Activated CD4-positive, alpha-beta T cell treated with anti-CD3 and anti-CD28 coated beads, Interleukin-2, amount 50 U/mL, for 48 hours (primary cell): ENCODE data around the gene KIF18A.
"Not testable (repeated sequence)": the region's sequence is repeated elsewhere in the genome, so short reads cannot be mapped to it uniquely, and the experiment has no call there.

Experiments used
- DNase-seq, 2 experiments: peaks; one replicate each; pipeline ENCODE4 v3.0.0-alpha.2; 2020

The KIF18A gene

GRCh38 chr11:28107750-28108618 lies at the start of gene KIF18A, which contains the start of gene METTL15:
TSS of gene KIF18A (minus strand) at chr11:28108156. CDS start at chr11:28097947, 10,209 bp downstream.
TSS of gene METTL15 (plus strand) at chr11:28108388. CDS start at chr11:28113335, 4,947 bp downstream.
- peak; percentile 99 for DNase-seq

- DNase-seq = no peak
These were observed 45.6 kb upstream of the KIF18A start for GRCh38 chr11:28153586-28153985.

GRCh38 chr11:28152743-28153142 lies 44.8 kb upstream of the KIF18A start:
- no peak for DNase-seq

GRCh38 chr11:28146123-28146751 lies 38.3 kb upstream of the KIF18A start:
- DNase-seq = no peak

- no peak for DNase-seq
These were observed 36.9 kb upstream of the KIF18A start for GRCh38 chr11:28144808-28145207.

- no peak for DNase-seq
These were observed 34.8 kb upstream of the KIF18A start for GRCh38 chr11:28142724-28143123.

GRCh38 chr11:28140689-28141455 lies 32.9 kb upstream of the KIF18A start:
- no peak for DNase-seq

- no peak for DNase-seq
These were observed 32.0 kb upstream of the KIF18A start for GRCh38 chr11:28139841-28140415.

GRCh38 chr11:28137832-28138231 lies 29.9 kb upstream of the KIF18A start:
- no peak for DNase-seq

- DNase-seq = no peak
These were observed 29.4 kb upstream of the KIF18A start for GRCh38 chr11:28137366-28137765.

- DNase-seq = not testable (repeated sequence)
These were observed 28.2 kb upstream of the KIF18A start for GRCh38 chr11:28136157-28136556.

GRCh38 chr11:28133146-28133545 lies 25.2 kb upstream of the KIF18A start:
- DNase-seq = no peak

GRCh38 chr11:28132548-28132947 lies 24.6 kb upstream of the KIF18A start:
- no peak for DNase-seq

- DNase-seq = no peak
These were observed 15.2 kb upstream of the KIF18A start for GRCh38 chr11:28123151-28123581.

GRCh38 chr11:28117712-28118111 lies 9.8 kb upstream of the KIF18A start:
- no peak for DNase-seq

- no peak for DNase-seq
These were observed 6.8 kb upstream of the KIF18A start for GRCh38 chr11:28114731-28115130.

GRCh38 chr11:28114116-28114515 lies 6.2 kb upstream of the KIF18A start:
- DNase-seq = no peak

GRCh38 chr11:28110821-28111200 lies 2.9 kb upstream of the KIF18A start:
- no peak for DNase-seq

- peak; percentile 66 to 73 for DNase-seq
These were observed 2.3 kb upstream of the KIF18A start for GRCh38 chr11:28110108-28110820.

- DNase-seq = no peak
These were observed 1.0 kb upstream of the KIF18A start for GRCh38 chr11:28108958-28109357.

GRCh38 chr11:28107191-28107749 lies 686 bp downstream of the KIF18A start:
- DNase-seq = peak; percentile 6 to 20
